RWPE2 (cell line): ENCODE results near the gene NRG3.

Experiments
- ATAC-seq: fragments of 200-7000 bp; cut with Tn5 transposase; 3 replicates; pipeline ENCODE4 v1.9.1; 2021; ENCODE audit warnings: low read depth
- DNase-seq: peaks from one replicate; pipeline ENCODE4 v3.0.0-alpha.2; 2020; ENCODE audit warnings: low spot score
- H3K27ac ChIP-seq: fragments of 450-650 bp; 2 replicates; pipeline ENCODE4 v1.5.1; 2017; ENCODE audit warnings: mild to moderate bottlenecking; ENCODE audit not compliant: poor library complexity, severe bottlenecking
- H3K27me3 ChIP-seq: fragments of 250-450 bp; sonication (Bioruptor Pico); 2 replicates; pipeline ENCODE4 v1.5.1; 2021; ENCODE audit warnings: mild to moderate bottlenecking, moderate library complexity; ENCODE audit not compliant: insufficient read depth, poor library complexity, severe bottlenecking
- H3K36me3 ChIP-seq: fragments of 250-450 bp; sonication (Bioruptor Pico); 2 replicates; pipeline ENCODE4 v1.5.1; 2020; ENCODE audit warnings: low read depth, mild to moderate bottlenecking, moderate library complexity
- H3K4me1 ChIP-seq: fragments of 250-450 bp; sonication (Bioruptor Pico); 2 replicates; pipeline ENCODE4 v1.5.1; 2021; ENCODE audit warnings: mild to moderate bottlenecking, moderate library complexity; ENCODE audit not compliant: insufficient read depth, poor library complexity, severe bottlenecking
- H3K4me3 ChIP-seq: fragments of 250-450 bp; sonication (Bioruptor Pico); 2 replicates; pipeline ENCODE4 v1.5.1; 2021; ENCODE audit warnings: mild to moderate bottlenecking, moderate library complexity; ENCODE audit not compliant: severe bottlenecking
- H3K9me3 ChIP-seq: fragments of 250-450 bp; sonication (Bioruptor Pico); 2 replicates; pipeline ENCODE4 v1.5.1; 2021; ENCODE audit warnings: mild to moderate bottlenecking, moderate library complexity; ENCODE audit not compliant: severe bottlenecking
- TF ChIP-seq, protein P1 (sequence below): fragments of 450-650 bp; IDR thresholded peaks from one replicate; pipeline ENCODE4 v1.5.1; 2017; ENCODE audit warnings: mild to moderate bottlenecking, moderate library complexity; ENCODE audit not compliant: poor library complexity, severe bottlenecking

Gene NRG3

GRCh38 chr10:82072124-82072523 lies 197.1 kb downstream of the NRG3 start:
- ATAC-seq, result no peak
- Histone ChIP-seq H3K27me3 (no peaks in the 10 kb centered on the region), H3K4me1 (no peaks in the 10 kb centered on the region), H3K9me3 (peaks cover 2% of the 10 kb centered on the region), H3K36me3 (no peaks in the 10 kb centered on the region), H3K27ac (no peak overlapping the region), H3K4me3 (no peak overlapping the region)
- TF ChIP-seq, protein P1, sequence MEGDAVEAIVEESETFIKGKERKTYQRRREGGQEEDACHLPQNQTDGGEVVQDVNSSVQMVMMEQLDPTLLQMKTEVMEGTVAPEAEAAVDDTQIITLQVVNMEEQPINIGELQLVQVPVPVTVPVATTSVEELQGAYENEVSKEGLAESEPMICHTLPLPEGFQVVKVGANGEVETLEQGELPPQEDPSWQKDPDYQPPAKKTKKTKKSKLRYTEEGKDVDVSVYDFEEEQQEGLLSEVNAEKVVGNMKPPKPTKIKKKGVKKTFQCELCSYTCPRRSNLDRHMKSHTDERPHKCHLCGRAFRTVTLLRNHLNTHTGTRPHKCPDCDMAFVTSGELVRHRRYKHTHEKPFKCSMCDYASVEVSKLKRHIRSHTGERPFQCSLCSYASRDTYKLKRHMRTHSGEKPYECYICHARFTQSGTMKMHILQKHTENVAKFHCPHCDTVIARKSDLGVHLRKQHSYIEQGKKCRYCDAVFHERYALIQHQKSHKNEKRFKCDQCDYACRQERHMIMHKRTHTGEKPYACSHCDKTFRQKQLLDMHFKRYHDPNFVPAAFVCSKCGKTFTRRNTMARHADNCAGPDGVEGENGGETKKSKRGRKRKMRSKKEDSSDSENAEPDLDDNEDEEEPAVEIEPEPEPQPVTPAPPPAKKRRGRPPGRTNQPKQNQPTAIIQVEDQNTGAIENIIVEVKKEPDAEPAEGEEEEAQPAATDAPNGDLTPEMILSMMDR, result no peak
- no peak for DNase-seq

DNA sequence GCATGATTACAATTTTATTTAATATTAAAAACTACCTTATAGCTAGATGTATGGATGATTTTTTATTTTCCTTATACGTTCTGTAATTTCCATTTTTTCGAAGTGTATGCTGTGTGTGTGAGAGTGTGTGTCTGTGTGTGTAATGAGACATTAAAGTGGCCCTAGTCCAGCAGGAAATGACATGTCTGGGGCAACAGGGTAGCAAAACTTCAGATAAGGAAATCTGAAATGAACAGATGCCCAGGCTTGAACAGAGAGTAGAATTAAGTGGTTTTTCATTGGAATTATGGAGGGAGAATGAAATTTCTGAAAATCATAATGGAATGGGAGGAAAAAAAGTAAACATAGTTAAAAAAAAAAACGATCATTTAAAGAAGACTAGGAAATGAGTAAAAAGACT lies 200.6 kb downstream of the NRG3 start:
- no peak overlapping the region for H3K27ac ChIP-seq
- no peak for DNase-seq
- H3K27me3 ChIP-seq, result no peaks in the 10 kb centered on the region
- no peak for ATAC-seq
- no peaks in the 10 kb centered on the region for H3K4me1 ChIP-seq
- H3K4me3 ChIP-seq, result no peak overlapping the region
- TF ChIP-seq, protein P1, result no peak
- no peaks in the 10 kb centered on the region for H3K9me3 ChIP-seq
- no peaks in the 10 kb centered on the region for H3K36me3 ChIP-seq

- ATAC-seq, result no peak
- Histone ChIP-seq H3K36me3 (no peaks in the 10 kb centered on the region), H3K4me3 (no peak overlapping the region), H3K9me3 (no peaks in the 10 kb centered on the region), H3K4me1 (no peaks in the 10 kb centered on the region), H3K27ac (no peak overlapping the region), H3K27me3 (no peaks in the 10 kb centered on the region)
- no peak for DNase-seq
- TF ChIP-seq, protein P1, result no peak
Measured at GRCh38 chr10:82084496-82084895, 209.5 kb downstream of the NRG3 start.

- Histone ChIP-seq H3K4me3 (no peak overlapping the region), H3K27me3 (no peaks in the 10 kb centered on the region), H3K27ac (no peak overlapping the region), H3K36me3 (no peaks in the 10 kb centered on the region), H3K9me3 (no peaks in the 10 kb centered on the region), H3K4me1 (no peaks in the 10 kb centered on the region)
- no peak for DNase-seq
- ATAC-seq, result no peak
- TF ChIP-seq, protein P1, result no peak
Measured at GRCh38 chr10:82084904-82085303, 209.9 kb downstream of the NRG3 start.

DNA sequence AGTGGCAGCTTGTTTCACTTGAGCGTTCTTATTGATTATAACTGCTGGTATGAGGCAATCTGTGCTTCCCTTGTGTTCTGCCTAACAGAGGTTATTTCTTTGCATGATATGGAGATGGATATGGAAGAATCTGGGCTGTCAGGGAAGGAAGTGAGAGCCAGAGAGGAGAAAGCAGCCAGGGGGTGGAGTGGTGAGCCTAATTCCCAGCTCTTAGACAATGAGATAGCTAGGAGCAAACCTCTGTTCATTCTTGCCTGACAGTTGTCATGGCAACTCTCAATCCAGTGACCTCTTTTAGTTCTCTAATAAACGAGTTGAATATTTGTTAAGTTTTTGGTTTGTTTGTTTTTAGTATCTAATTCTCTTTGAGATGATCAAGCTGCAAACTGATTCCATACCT lies 214.3 kb downstream of the NRG3 start:
- DNase-seq (no peak), ATAC-seq (no peak)
- Histone ChIP-seq H3K36me3 (no peaks in the 10 kb centered on the region), H3K4me3 (no peak overlapping the region), H3K4me1 (no peaks in the 10 kb centered on the region), H3K27me3 (no peaks in the 10 kb centered on the region), H3K27ac (no peak overlapping the region), H3K9me3 (no peaks in the 10 kb centered on the region)
- TF ChIP-seq, protein P1, result no peak
